ENCODE data around the gene AP2M1. TPM values are rescaled to one million over a fixed set of nuclear protein-coding genes. Genes with fewer than 3 reads are reported as not detected.

AP2M1 gene
- total and polyA plus RNA-seq, 8 donors: 296 to 405 (median 344) TPM

- no peak for DNase-seq
- H3K36me3 ChIP-seq: peaks cover 11 to 73% of the 10 kb centered on the region in 2 donors
- no peak for ATAC-seq
- H3K27ac ChIP-seq: peak overlapping the region in 1 of 2 donors; percentile 87
- intact Hi-C loops (cut with DNase I): no loop called here
- peaks cover 12 to 44% of the 10 kb centered on the region in 2 donors for H3K4me1 ChIP-seq
- TF ChIP-seq CTCF (IDR thresholded peaks at IDR 0.05): no peak
- H3K4me3 ChIP-seq: peak overlapping the region in 1 of 2 donors; percentile 89
- no peaks in the 10 kb centered on the region for H3K9me3 ChIP-seq
- no peaks in the 10 kb centered on the region for H3K27me3 ChIP-seq
Measured at GRCh38 chr3:184184546-184185230, 10.0 kb downstream of the AP2M1 start.

GRCh38 chr3:184185461-184186183, 11.0 kb downstream of the AP2M1 start:
- H3K27ac ChIP-seq: peak overlapping the region; percentile 75 to 87
- H3K27me3 ChIP-seq: no peaks in the 10 kb centered on the region
- intact Hi-C loops (cut with DNase I): no loop called here
- H3K9me3 ChIP-seq: no peaks in the 10 kb centered on the region
- peak; percentile 99 for ATAC-seq
- H3K36me3 ChIP-seq: peaks cover 5 to 73% of the 10 kb centered on the region in 2 donors
- H3K4me1 ChIP-seq: peaks cover 12 to 36% of the 10 kb centered on the region in 2 donors
- TF ChIP-seq CTCF (IDR thresholded peaks at IDR 0.05): no peak
- DNase-seq: peak; percentile 99 to 100 (median 100)
- H3K4me3 ChIP-seq: peak overlapping the region; percentile 82 to 89

- Histone ChIP-seq H3K27ac (peak within 1 kb of the TSS; percentile 75 to 87), H3K4me1 (peaks cover 12 to 35% of the 10 kb centered on the region in 2 donors), H3K4me3 (peak within 1 kb of the TSS; percentile 82 to 89), H3K36me3 (peaks cover 5 to 73% of the 10 kb centered on the region in 2 donors), H3K27me3 (no peaks in the 10 kb centered on the region), H3K9me3 (no peaks in the 10 kb centered on the region)
- TF ChIP-seq CTCF (IDR thresholded peaks at IDR 0.05): no peak
- intact Hi-C loops (cut with DNase I): no loop called here
- ATAC-seq (peak; percentile 35), DNase-seq (peak in 2 of 4 donors; percentile 36 to 86)
Measured at GRCh38 chr3:184186184-184186901, 11.7 kb downstream of the AP2M1 start, which contains the start of gene ABCF3. Gene ABCF3 (plus strand): TSS chr3:184186199. CDS start chr3:184186208, 9 bp downstream.

GRCh38 chr3:184186902-184187207, 12.2 kb downstream of the AP2M1 start:
- Histone ChIP-seq H3K27me3 (no peaks in the 10 kb centered on the region), H3K4me3 (peak overlapping the region; percentile 82 to 89), H3K4me1 (peaks cover 12 to 35% of the 10 kb centered on the region in 2 donors), H3K27ac (peak overlapping the region in 1 of 2 donors; percentile 87), H3K36me3 (peaks cover 5 to 73% of the 10 kb centered on the region in 2 donors), H3K9me3 (no peaks in the 10 kb centered on the region)
- intact Hi-C loops (cut with DNase I): no loop called here
- ATAC-seq (no peak), DNase-seq (no peak)
- no peak for TF ChIP-seq CTCF (IDR thresholded peaks at IDR 0.05)

GRCh38 chr3:184188080-184188479, 13.4 kb downstream of the AP2M1 start:
- Histone ChIP-seq H3K4me1 (peaks cover 12 to 35% of the 10 kb centered on the region in 2 donors), H3K36me3 (peaks cover 0 to 73% of the 10 kb centered on the region in 2 donors), H3K27me3 (no peaks in the 10 kb centered on the region), H3K4me3 (no peak overlapping the region), H3K9me3 (no peaks in the 10 kb centered on the region), H3K27ac (no peak overlapping the region)
- intact Hi-C loops (cut with DNase I): no loop called here
- ATAC-seq: no peak
- no peak for TF ChIP-seq CTCF (IDR thresholded peaks at IDR 0.05)
- no peak for DNase-seq
